GM12878 (cell line): ENCODE results near the gene ADAMTS13.

Source experiments
- BRCA1 ChIP-seq: IDR thresholded peaks from 2 replicates; pipeline ENCODE4 v1.6.1; 2011; ENCODE audit warnings: low read depth, low read length, improper control_type of control experiment
- CTCF ChIP-seq, 3 experiments: IDR thresholded peaks in 2 of 3; conservative IDR thresholded peaks in 1 of 3; 2 replicates each; pipeline ENCODE4 v1.5.1; 2011; ENCODE audit warnings: low read depth in 3 of 3, low read length in 3 of 3, mild to moderate bottlenecking in 3 of 3, control low read depth in 2 of 3, moderate library complexity in 2 of 3, inconsistent platforms in 1 of 3, mixed read lengths in 1 of 3; ENCODE audit not compliant: control insufficient read depth in 2 of 3, insufficient read depth in 1 of 3; ENCODE audit errors: extremely low read depth in 1 of 3
- FOS ChIP-seq: IDR thresholded peaks from 3 replicates; pipeline ENCODE4 v1.6.1; 2011; ENCODE audit warnings: borderline replicate concordance; ENCODE audit not compliant: insufficient read length; ENCODE audit errors: extremely low read depth
- KDM1A ChIP-seq: fragments of 200-600 bp; sonication (generic); IDR thresholded peaks from 2 replicates; pipeline ENCODE4 v1.6.1; 2016; ENCODE audit warnings: borderline replicate concordance
- MXI1 ChIP-seq: fragments of 150-350 bp; IDR thresholded peaks from 2 replicates; pipeline ENCODE4 v1.6.1; 2011; ENCODE audit warnings: low read depth, mild to moderate bottlenecking, inconsistent platforms, low read length, improper control_type of control experiment
- POLR2A ChIP-seq: IDR thresholded peaks from 2 replicates; pipeline ENCODE4 v1.6.1; 2011; ENCODE audit warnings: low read depth, mild to moderate bottlenecking, low read length
- POLR2AphosphoS5 ChIP-seq: IDR thresholded peaks from 2 replicates; pipeline ENCODE4 v1.6.1; 2011; ENCODE audit warnings: mild to moderate bottlenecking, low read length, inconsistent platforms
- PRDM15 ChIP-seq: fragments of 450-650 bp; formaldehyde crosslinking; IDR thresholded peaks from 2 replicates; pipeline ENCODE4 v1.4.0; 2020; ENCODE audit warnings: mild to moderate bottlenecking, moderate library complexity
- RAD21 ChIP-seq: IDR thresholded peaks from 2 replicates; pipeline ENCODE4 v1.6.1; 2011; ENCODE audit warnings: mild to moderate bottlenecking, low read depth, low read length, moderate library complexity; ENCODE audit not compliant: insufficient read depth
- RFX5 ChIP-seq: IDR thresholded peaks from 2 replicates; pipeline ENCODE4 v1.6.1; 2011; ENCODE audit warnings: low read depth, low read length, improper control_type of control experiment
- SMAD1 ChIP-seq: fragments of 450-650 bp; IDR thresholded peaks from 2 replicates; pipeline ENCODE4 v1.6.1; 2018; ENCODE audit warnings: mild to moderate bottlenecking, low read depth; ENCODE audit not compliant: partially characterized antibody
- ZBED1 ChIP-seq: IDR thresholded peaks from 2 replicates; pipeline ENCODE4 v1.6.1; 2016; ENCODE audit warnings: borderline replicate concordance
- ZNF274 ChIP-seq: IDR thresholded peaks from one replicate; pipeline ENCODE4 v1.8.0; 2011; ENCODE audit not compliant: insufficient read length, insufficient read depth
- TF ChIP-seq, protein P1 (sequence below): IDR thresholded peaks from 2 replicates; pipeline ENCODE4 v1.6.1; 2012; ENCODE audit warnings: low read length, inconsistent platforms

- TF ChIP-seq POLR2A (no peak; the same call in 1 of the 2 replicates), KDM1A (no peak), POLR2AphosphoS5 (no peak), RFX5 (no peak), ZNF274 (no peak), ZBED1 (no peak), RAD21 (no peak), SMAD1 (no peak), CTCF (IDR thresholded peaks at IDR 0.05 in 2 of 3, conservative IDR thresholded peaks at IDR 0.05 in 1 of 3; ENCODE audit: control insufficient read depth in 2 of 3, extremely low read depth in 1 of 3, insufficient read depth in 1 of 3, low read depth in 3 of 3, low read length in 3 of 3) (no peak), PRDM15 (CRISPR knock-in tag) (no peak), FOS (no peak), MXI1 (no peak), BRCA1 (no peak)
- TF ChIP-seq, protein P1, sequence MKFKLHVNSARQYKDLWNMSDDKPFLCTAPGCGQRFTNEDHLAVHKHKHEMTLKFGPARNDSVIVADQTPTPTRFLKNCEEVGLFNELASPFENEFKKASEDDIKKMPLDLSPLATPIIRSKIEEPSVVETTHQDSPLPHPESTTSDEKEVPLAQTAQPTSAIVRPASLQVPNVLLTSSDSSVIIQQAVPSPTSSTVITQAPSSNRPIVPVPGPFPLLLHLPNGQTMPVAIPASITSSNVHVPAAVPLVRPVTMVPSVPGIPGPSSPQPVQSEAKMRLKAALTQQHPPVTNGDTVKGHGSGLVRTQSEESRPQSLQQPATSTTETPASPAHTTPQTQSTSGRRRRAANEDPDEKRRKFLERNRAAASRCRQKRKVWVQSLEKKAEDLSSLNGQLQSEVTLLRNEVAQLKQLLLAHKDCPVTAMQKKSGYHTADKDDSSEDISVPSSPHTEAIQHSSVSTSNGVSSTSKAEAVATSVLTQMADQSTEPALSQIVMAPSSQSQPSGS, result no peak
Measured at GRCh38 chr9:133402689-133403088, 19.5 kb upstream of the ADAMTS13 start.
